ENCODE results near the gene BACH2. TPM values are rescaled to one million over a fixed set of nuclear protein-coding genes. Genes with fewer than 3 reads are reported as not detected.
"Not testable (repeated sequence)": the region's sequence is repeated elsewhere in the genome, so short reads cannot be mapped to it uniquely, and the experiment has no call there.

Gene BACH2
- total RNA-seq, 2 donors from 2014 or later = 5.2 to 5.7 TPM

DNA sequence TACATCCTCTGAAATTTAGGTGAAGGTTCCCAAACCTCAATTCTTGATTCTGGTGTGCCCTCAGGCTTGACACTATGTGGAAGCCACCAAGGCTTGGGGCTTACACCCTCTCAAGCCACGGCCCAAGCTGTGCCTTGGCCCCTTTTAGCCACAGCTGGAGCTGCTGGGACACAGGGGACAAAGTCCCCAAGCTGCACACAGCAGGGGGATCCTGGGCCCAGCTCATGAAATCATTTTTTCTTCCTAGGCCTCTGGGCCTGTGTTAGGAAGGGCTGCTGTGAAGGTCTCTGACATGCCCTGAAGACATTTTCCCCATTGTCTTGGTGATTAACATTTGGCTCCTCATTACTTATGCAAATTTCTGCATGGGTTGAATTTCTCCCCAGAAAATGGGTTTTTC, 37.3 kb upstream of the BACH2 start:
- Histone ChIP-seq H3K4me1 (replicated peaks) (no peaks in the 10 kb centered on the region), H3K36me3 (no peaks in the 10 kb centered on the region), H3K4me3 (no peak overlapping the region), H3K27ac (no peak overlapping the region), H3K27me3 (replicated peaks; ENCODE audit: insufficient read depth) (no peaks in the 10 kb centered on the region), H3K9me3 (no peaks in the 10 kb centered on the region)
- TF ChIP-seq POLR2AphosphoS5 (IDR thresholded peaks at IDR 0.05) (no peak), POLR2A (IDR thresholded peaks at IDR 0.05) (no peak)
- TF ChIP-seq, protein P1, sequence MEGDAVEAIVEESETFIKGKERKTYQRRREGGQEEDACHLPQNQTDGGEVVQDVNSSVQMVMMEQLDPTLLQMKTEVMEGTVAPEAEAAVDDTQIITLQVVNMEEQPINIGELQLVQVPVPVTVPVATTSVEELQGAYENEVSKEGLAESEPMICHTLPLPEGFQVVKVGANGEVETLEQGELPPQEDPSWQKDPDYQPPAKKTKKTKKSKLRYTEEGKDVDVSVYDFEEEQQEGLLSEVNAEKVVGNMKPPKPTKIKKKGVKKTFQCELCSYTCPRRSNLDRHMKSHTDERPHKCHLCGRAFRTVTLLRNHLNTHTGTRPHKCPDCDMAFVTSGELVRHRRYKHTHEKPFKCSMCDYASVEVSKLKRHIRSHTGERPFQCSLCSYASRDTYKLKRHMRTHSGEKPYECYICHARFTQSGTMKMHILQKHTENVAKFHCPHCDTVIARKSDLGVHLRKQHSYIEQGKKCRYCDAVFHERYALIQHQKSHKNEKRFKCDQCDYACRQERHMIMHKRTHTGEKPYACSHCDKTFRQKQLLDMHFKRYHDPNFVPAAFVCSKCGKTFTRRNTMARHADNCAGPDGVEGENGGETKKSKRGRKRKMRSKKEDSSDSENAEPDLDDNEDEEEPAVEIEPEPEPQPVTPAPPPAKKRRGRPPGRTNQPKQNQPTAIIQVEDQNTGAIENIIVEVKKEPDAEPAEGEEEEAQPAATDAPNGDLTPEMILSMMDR (IDR thresholded peaks at IDR 0.05) = no peak
- no peak for DNase-seq (ENCODE audit: low spot score)
- intact Hi-C loops (cut with DNase I) = no loop called here
- 90% methylated on average over 1 of the region's 1 CpG for WGBS

DNA sequence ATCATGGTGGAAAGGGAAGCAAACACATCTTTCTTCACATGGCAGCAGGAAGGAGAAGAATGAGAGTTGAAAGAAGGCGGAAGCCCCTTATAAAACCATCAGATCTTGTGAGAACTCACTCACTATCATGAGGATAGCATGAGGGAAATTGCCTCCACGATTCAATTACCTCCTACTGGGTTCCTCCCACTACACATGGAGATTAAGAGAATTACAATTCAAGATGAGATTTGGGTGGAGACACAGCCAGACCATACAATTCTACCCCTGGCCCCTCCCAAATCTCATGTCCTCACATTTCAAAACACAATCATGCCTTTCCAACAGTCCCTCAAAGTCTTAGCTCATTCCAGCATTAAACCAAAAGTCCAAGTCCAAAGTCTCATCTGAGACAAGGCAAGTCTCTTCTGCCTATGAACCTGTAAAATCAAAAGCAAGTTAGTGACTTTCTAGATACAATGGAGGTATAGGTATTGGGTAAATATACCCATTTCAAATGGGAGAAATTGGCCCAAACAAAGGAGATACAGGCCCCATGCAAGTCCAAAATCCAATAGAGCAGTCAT, 36.4 kb upstream of the BACH2 start:
- H3K27me3 ChIP-seq (replicated peaks; ENCODE audit: insufficient read depth); H3K9me3 ChIP-seq; H3K4me3 ChIP-seq; DNase-seq (ENCODE audit: low spot score); H3K36me3 ChIP-seq; intact Hi-C loops (cut with DNase I); H3K27ac ChIP-seq; H3K4me1 ChIP-seq (replicated peaks): not testable (repeated sequence)
- 96% methylated on average over 2 of the region's 2 CpGs for WGBS

DNA sequence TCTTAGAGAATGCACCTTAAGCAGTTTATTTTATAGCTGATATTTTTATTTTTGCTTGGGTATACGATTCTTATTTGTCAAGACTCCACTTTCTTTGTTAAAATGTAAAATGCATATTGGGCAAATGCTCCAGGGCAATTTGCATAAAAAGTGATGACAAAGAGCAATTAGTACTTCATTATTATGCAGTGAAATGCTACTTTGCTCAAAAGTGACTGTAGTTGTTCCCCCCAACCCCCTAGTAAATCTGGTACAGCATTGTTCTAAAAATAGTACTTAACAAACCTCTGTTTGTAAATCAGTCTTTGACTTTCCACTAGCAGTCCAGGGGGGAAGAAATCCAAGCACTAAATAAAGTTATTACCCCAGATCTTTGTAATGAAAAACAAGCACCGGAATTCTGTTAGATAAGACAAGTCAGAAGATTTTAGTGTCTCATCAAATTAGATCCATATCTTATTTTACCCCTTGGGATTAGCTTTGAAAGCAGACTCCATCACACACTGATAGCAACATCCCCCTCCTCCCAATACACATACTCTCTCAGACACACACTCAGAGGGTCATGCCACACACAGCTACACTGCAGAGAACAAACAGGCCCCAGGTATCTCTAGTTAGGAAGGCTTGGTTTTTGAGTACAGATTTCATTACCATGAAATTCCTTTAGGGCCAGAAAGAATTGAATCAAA, 32.9 kb upstream of the BACH2 start:
- TF ChIP-seq POLR2A (IDR thresholded peaks at IDR 0.05) (no peak), POLR2AphosphoS5 (IDR thresholded peaks at IDR 0.05) (no peak)
- TF ChIP-seq, protein P1 (IDR thresholded peaks at IDR 0.05) = no peak
- Histone ChIP-seq H3K4me1 (replicated peaks) (no peaks in the 10 kb centered on the region), H3K9me3 (no peaks in the 10 kb centered on the region), H3K27me3 (replicated peaks; ENCODE audit: insufficient read depth) (no peaks in the 10 kb centered on the region), H3K27ac (no peak overlapping the region), H3K36me3 (no peaks in the 10 kb centered on the region), H3K4me3 (no peak overlapping the region)
- intact Hi-C loops (cut with DNase I) = no loop called here
- WGBS = 75% methylated on average over 2 of the region's 2 CpGs
- no peak for DNase-seq (ENCODE audit: low spot score)

DNA sequence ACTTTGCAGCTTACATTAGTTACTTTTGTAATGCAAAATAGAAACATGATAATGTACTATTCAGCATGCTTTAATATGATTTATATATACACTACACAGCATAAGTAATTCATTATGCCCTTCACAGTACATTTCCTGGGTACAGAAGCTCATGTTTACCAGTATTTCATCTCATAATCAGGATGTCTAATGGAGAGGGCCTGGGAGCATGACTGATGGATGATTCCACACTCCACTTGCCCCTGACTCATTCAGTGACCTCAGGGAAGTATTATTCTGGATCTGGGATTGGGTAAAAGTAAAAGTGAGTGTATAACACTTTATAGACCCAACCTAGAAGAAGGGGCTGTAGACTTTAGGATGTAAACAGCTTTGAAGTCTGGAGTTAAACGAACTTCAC, 31.4 kb upstream of the BACH2 start:
- H3K27me3 ChIP-seq (replicated peaks; ENCODE audit: insufficient read depth) = no peaks in the 10 kb centered on the region
- no peak overlapping the region for H3K27ac ChIP-seq
- no peak overlapping the region for H3K4me3 ChIP-seq
- H3K9me3 ChIP-seq = no peaks in the 10 kb centered on the region
- no peak for DNase-seq (ENCODE audit: low spot score)
- 92% methylated on average over 1 of the region's 1 CpG for WGBS
- no peaks in the 10 kb centered on the region for H3K4me1 ChIP-seq (replicated peaks)
- no peaks in the 10 kb centered on the region for H3K36me3 ChIP-seq
- intact Hi-C loops (cut with DNase I) = no loop called here
- TF ChIP-seq, protein P1 (IDR thresholded peaks at IDR 0.05) = no peak
- TF ChIP-seq POLR2AphosphoS5 (IDR thresholded peaks at IDR 0.05) (no peak), POLR2A (IDR thresholded peaks at IDR 0.05) (no peak)

- intact Hi-C loops (cut with DNase I) = no loop called here
- Histone ChIP-seq H3K27me3 (replicated peaks; ENCODE audit: insufficient read depth) (no peaks in the 10 kb centered on the region), H3K9me3 (no peaks in the 10 kb centered on the region), H3K4me3 (no peak overlapping the region), H3K27ac (no peak overlapping the region), H3K36me3 (no peaks in the 10 kb centered on the region), H3K4me1 (replicated peaks) (no peaks in the 10 kb centered on the region)
- WGBS = 94% methylated on average over 3 of the region's 3 CpGs
- TF ChIP-seq POLR2A (IDR thresholded peaks at IDR 0.05) (no peak), POLR2AphosphoS5 (IDR thresholded peaks at IDR 0.05) (no peak)
- TF ChIP-seq, protein P1 (IDR thresholded peaks at IDR 0.05) = no peak
- DNase-seq (ENCODE audit: low spot score) = no peak
Observed at GRCh38 chr6:90326404-90327057, 29.9 kb upstream of the BACH2 start.
